ENCODE measurements around the gene EIF2B4. TPM values are rescaled to one million over a fixed set of nuclear protein-coding genes. Genes with fewer than 3 reads are reported as not detected.

Gene EIF2B4
- total and polyA plus RNA-seq, 4 donors: 19.6 to 55.4 (median 37.3) TPM

DNA sequence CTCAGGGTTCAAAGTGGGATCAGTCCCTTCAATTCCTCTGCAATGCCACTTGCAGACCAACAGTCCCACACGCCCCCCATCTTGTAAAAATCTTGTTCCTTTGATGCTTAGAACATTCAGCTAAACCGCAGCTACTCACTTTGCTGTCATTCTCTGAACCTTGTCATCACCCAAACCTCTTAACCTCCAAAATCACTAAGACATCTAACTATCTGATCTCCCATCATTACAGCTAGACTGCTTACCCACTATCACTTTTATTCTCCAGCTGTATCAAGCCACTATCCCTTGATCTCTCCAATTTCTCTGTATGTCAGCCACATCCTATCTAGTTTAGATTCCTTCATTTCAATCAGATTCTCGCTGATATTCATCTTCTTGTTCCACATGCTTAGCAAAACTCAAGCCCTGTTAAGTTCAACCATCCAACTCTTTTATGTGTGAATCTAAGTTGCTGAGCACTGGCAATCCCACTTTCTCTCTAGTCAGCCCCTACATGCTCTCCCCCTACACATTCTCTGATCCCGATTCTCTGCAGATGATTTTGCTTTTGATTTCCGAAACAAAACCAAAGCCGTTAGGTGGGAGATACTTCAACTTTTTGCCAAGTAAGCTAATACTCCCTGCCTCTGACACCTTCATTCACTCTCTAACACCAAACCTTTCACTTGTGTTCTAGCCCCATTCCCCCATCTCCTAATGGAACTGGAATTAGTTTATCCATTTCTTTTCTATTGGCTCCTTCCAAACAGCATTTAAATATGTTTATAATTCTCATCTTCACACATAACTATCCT, 18.1 kb downstream of the EIF2B4 start:
- 81 to 91% methylated on average over 6 of the region's 6 CpGs for WGBS, 2 donors
- H3K36me3 ChIP-seq (ENCODE audit: control insufficient read depth in 4 of 4, insufficient read depth in 4 of 4, low read length in 4 of 4): peaks cover 0 to 5% (median 2%) of the 10 kb centered on the region in 4 donors
- no peak overlapping the region for H3K9ac ChIP-seq (ENCODE audit: insufficient read depth in 1 of 2, low read length in 2 of 2)
- TF ChIP-seq CTCF (IDR thresholded peaks at IDR 0.05; ENCODE audit: control extremely low read depth, extremely low read depth): no peak
- no peak overlapping the region for H3K4me3 ChIP-seq
- no peak for ATAC-seq (ENCODE audit: insufficient read depth, low FRiP score)
- no peak overlapping the region for H3K27ac ChIP-seq (ENCODE audit: low read depth in 1 of 2, low read length in 1 of 2)
- H3K27me3 ChIP-seq (ENCODE audit: control insufficient read depth in 3 of 3, insufficient read depth in 3 of 3, low read length in 2 of 3): no peaks in the 10 kb centered on the region
- peaks cover 0 to 7% (median 5%) of the 10 kb centered on the region in 5 donors for H3K4me1 ChIP-seq (ENCODE audit: control insufficient read depth in 5 of 5, insufficient read depth in 5 of 5, low read length in 5 of 5)
- DNase-seq: no peak
- H3K9me3 ChIP-seq (ENCODE audit: control insufficient read depth in 4 of 4, insufficient read depth in 3 of 4, low read length in 3 of 4): no peaks in the 10 kb centered on the region

DNA sequence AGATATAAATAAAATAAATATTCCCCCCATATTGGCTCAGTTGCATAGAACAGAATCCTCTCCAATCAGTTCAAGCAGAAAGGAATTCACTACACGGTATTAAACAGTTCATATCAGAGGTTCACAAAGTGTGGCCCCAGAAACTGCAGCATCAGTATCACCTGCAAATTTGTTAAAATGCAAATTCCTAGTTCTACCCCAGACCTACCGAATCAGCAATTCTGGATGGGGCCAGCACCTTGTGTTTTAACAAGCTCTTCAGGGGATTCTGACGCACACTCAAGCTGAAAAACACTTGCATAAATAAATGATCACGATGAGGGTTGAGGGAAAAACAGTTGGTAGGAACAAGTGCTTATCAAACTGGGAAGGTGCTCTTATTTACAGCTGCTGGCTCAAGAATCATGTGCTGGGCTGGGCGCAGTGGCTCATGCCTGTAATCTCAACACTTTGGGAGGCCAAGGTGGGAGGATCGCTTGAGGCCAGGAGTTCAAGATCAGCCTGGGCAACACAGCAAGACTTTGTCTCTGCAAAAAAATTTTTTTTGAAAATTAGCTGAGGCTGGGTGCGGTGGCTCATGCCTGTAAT, 19.9 kb downstream of the EIF2B4 start:
- H3K9ac ChIP-seq (ENCODE audit: insufficient read depth in 1 of 2, low read length in 2 of 2): no peak overlapping the region
- H3K4me1 ChIP-seq (ENCODE audit: control insufficient read depth in 5 of 5, insufficient read depth in 5 of 5, low read length in 5 of 5): peaks cover 0 to 4% (median 0%) of the 10 kb centered on the region in 5 donors
- no peaks in the 10 kb centered on the region for H3K9me3 ChIP-seq (ENCODE audit: control insufficient read depth in 4 of 4, insufficient read depth in 3 of 4, low read length in 3 of 4)
- TF ChIP-seq CTCF (IDR thresholded peaks at IDR 0.05; ENCODE audit: control extremely low read depth, extremely low read depth): no peak
- H3K27ac ChIP-seq (ENCODE audit: low read depth in 1 of 2, low read length in 1 of 2): no peak overlapping the region
- H3K27me3 ChIP-seq (ENCODE audit: control insufficient read depth in 3 of 3, insufficient read depth in 3 of 3, low read length in 2 of 3): no peaks in the 10 kb centered on the region
- H3K36me3 ChIP-seq (ENCODE audit: control insufficient read depth in 4 of 4, insufficient read depth in 4 of 4, low read length in 4 of 4): peaks cover 0 to 5% (median 0%) of the 10 kb centered on the region in 4 donors
- ATAC-seq (ENCODE audit: insufficient read depth, low FRiP score) (no peak), DNase-seq (no peak)
- H3K4me3 ChIP-seq: no peak overlapping the region
- WGBS, 2 donors: 86 to 91% methylated on average over 7 of the region's 7 CpGs

DNA sequence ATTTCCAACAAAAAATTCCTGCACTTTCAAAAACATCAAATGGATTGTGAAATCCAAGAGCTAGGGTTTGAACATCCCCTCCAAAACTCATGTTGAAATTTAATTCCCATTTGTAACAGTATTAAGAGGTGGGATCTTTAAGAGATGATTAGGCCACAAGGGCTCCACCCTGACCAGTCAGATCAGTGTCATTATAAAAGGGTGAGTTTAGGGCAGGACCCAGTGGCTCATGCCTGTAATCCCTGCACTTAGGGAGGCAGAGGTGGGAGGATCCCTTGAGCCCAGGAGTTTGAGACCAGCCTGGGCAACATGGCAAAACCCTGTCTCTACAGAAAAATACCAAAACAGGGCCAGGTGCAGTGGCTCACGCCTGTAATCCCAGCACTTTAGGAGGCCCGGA, 22.5 kb downstream of the EIF2B4 start:
- DNase-seq (no peak), ATAC-seq (ENCODE audit: insufficient read depth, low FRiP score) (no peak)
- Histone ChIP-seq H3K9me3 (ENCODE audit: control insufficient read depth in 4 of 4, insufficient read depth in 3 of 4, low read length in 3 of 4) (no peaks in the 10 kb centered on the region), H3K27me3 (ENCODE audit: control insufficient read depth in 3 of 3, insufficient read depth in 3 of 3, low read length in 2 of 3) (no peaks in the 10 kb centered on the region), H3K4me3 (no peak overlapping the region), H3K27ac (ENCODE audit: low read depth in 1 of 2, low read length in 1 of 2) (no peak overlapping the region), H3K9ac (ENCODE audit: insufficient read depth in 1 of 2, low read length in 2 of 2) (no peak overlapping the region), H3K4me1 (ENCODE audit: control insufficient read depth in 5 of 5, insufficient read depth in 5 of 5, low read length in 5 of 5) (peaks cover 0 to 3% (median 0%) of the 10 kb centered on the region in 5 donors), H3K36me3 (ENCODE audit: control insufficient read depth in 4 of 4, insufficient read depth in 4 of 4, low read length in 4 of 4) (peaks cover 0 to 2% (median 1%) of the 10 kb centered on the region in 4 donors)
- TF ChIP-seq CTCF (IDR thresholded peaks at IDR 0.05; ENCODE audit: control extremely low read depth, extremely low read depth): no peak
- 94 to 95% methylated on average over 2 of the region's 2 CpGs for WGBS, 2 donors
